Trophoblast cell (in vitro differentiated cells and primary cell): ENCODE results near the gene PITRM1.

ENCODE experiments used
- DNase-seq, 2 donors: peaks; one replicate each; pipeline ENCODE4 v3.0.0-alpha.2; 2016
- H2AFZ ChIP-seq: 2 replicates; pipeline ENCODE4 v1.6.1; 2013; ENCODE audit warnings: low read length, moderate library complexity, mild to moderate bottlenecking; ENCODE audit not compliant: insufficient read depth, poor library complexity
- H2AK5ac ChIP-seq: 2 replicates; pipeline ENCODE4 v1.6.1; 2013; ENCODE audit warnings: mild to moderate bottlenecking, low read length
- H2BK120ac ChIP-seq: 2 replicates; pipeline ENCODE4 v1.6.1; 2013; ENCODE audit warnings: low read length, mild to moderate bottlenecking, moderate library complexity; ENCODE audit not compliant: insufficient read depth, poor library complexity
- H2BK12ac ChIP-seq: 2 replicates; pipeline ENCODE4 v1.6.1; 2013; ENCODE audit warnings: mild to moderate bottlenecking, low read length, moderate library complexity
- H2BK5ac ChIP-seq: 2 replicates; pipeline ENCODE4 v1.6.1; 2013; ENCODE audit warnings: low read length, low read depth, moderate library complexity, mild to moderate bottlenecking; ENCODE audit not compliant: poor library complexity
- H3K14ac ChIP-seq: 2 replicates; pipeline ENCODE4 v1.6.1; 2013; ENCODE audit warnings: mild to moderate bottlenecking, low read length
- H3K18ac ChIP-seq: 2 replicates; pipeline ENCODE4 v1.6.1; 2013; ENCODE audit warnings: mild to moderate bottlenecking, low read length
- H3K23ac ChIP-seq: 2 replicates; pipeline ENCODE4 v1.6.1; 2013; ENCODE audit warnings: low read length
- H3K27ac ChIP-seq: 2 replicates; pipeline ENCODE4 v1.5.1; 2013; ENCODE audit warnings: low read depth, mild to moderate bottlenecking, inconsistent platforms, low read length, moderate library complexity
- H3K27me3 ChIP-seq: 2 replicates; pipeline ENCODE4 v1.6.1; 2013; ENCODE audit warnings: inconsistent platforms, mild to moderate bottlenecking, low read length, moderate library complexity; ENCODE audit not compliant: insufficient read depth
- H3K36me3 ChIP-seq, 2 experiments: 1 replicate in 1 of 2; 2 replicates in 1 of 2; pipeline ENCODE4 v1.6.1; 2013; ENCODE audit warnings: low read length in 2 of 2, mild to moderate bottlenecking in 2 of 2, moderate library complexity in 1 of 2; ENCODE audit not compliant: insufficient read depth in 2 of 2, control insufficient read depth in 1 of 2
- H3K4ac ChIP-seq: 2 replicates; pipeline ENCODE4 v1.6.1; 2013; ENCODE audit warnings: low read depth, mild to moderate bottlenecking, low read length, moderate library complexity
- H3K4me1 ChIP-seq, 2 experiments: 1 replicate in 1 of 2; 2 replicates in 1 of 2; pipeline ENCODE4 v1.6.1; 2013; ENCODE audit warnings: low read length in 2 of 2, mild to moderate bottlenecking in 2 of 2, moderate library complexity in 1 of 2; ENCODE audit not compliant: insufficient read depth in 2 of 2, control insufficient read depth in 1 of 2
- H3K4me2 ChIP-seq: 2 replicates; pipeline ENCODE4 v1.6.1; 2013; ENCODE audit warnings: inconsistent platforms, mild to moderate bottlenecking, low read length, moderate library complexity
- H3K4me3 ChIP-seq: 2 replicates; pipeline ENCODE4 v1.5.1; 2013; ENCODE audit warnings: mild to moderate bottlenecking, low read depth, low read length, inconsistent platforms
- H3K79me1 ChIP-seq: one replicate; pipeline ENCODE4 v1.6.1; 2013; ENCODE audit warnings: low read length
- H3K79me2 ChIP-seq: 2 replicates; pipeline ENCODE4 v1.6.1; 2013; ENCODE audit warnings: low read length, mild to moderate bottlenecking; ENCODE audit not compliant: control insufficient read depth, insufficient read depth, poor library complexity
- H3K9ac ChIP-seq: 2 replicates; pipeline ENCODE4 v1.6.1; 2013; ENCODE audit warnings: mild to moderate bottlenecking, low read length
- H3K9me3 ChIP-seq: 2 replicates; pipeline ENCODE4 v1.6.1; 2013; ENCODE audit warnings: low read depth, mild to moderate bottlenecking, control low read depth, inconsistent platforms, low read length; ENCODE audit not compliant: insufficient read depth
- H4K12ac ChIP-seq: 2 replicates; pipeline ENCODE4 v1.6.1; 2013; ENCODE audit warnings: low read depth, mild to moderate bottlenecking, low read length, moderate library complexity
- H4K8ac ChIP-seq: 2 replicates; pipeline ENCODE4 v1.6.1; 2013; ENCODE audit warnings: low read depth, mild to moderate bottlenecking, low read length, moderate library complexity
- H4K91ac ChIP-seq: one replicate; pipeline ENCODE4 v1.6.1; 2013; ENCODE audit warnings: low read depth, mild to moderate bottlenecking, low read length, moderate library complexity
- WGBS: extraction: QIAGEN DNeasy Blood & Tissue Kit; methylation state at CpG from one replicate; pipeline ENCODE4 v1.1.7; 2013; ENCODE audit warnings: missing lambda C conversion rate; ENCODE audit not compliant: insufficient read length, insufficient coverage; ENCODE audit errors: extremely low coverage; 5-methylcytosine and 5-hydroxymethylcytosine counted together

The PITRM1 gene

DNA sequence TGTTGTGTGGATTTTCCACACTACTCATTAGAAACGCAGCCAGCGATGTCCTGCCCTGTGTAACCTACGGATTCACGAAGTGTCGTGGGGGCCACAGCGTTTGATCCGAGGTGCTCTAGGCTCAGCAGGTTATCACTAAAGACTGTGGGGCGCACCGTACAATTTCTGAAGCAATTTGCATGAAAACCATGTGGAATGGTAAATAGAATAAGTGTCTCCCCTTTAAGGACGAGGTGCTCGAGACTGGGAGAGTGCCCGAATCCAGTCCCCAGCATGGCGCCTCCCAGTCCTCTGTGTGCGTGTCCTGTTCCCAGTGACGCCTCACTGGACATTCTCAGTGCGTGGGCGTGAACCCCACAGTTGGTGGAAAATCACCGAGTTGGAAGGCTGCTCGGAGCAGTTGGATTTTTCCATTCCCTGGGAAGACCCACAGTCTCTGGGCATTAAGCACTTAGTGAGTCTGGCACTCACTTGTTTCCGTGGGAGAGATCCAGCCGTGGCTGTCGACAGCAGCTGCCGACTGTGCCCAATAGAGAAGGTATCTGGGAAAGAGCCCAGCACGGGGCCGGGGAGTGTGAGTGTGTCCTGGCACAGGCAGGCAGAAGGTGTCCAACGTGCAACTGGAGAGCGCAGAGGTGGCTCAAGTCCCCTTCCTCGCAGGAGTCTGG lies 68.2 kb downstream of the PITRM1 start:
- no peak overlapping the region for H3K23ac ChIP-seq
- no peak overlapping the region for H4K8ac ChIP-seq
- H3K4me2 ChIP-seq, result no peak overlapping the region
- peak overlapping the region; percentile 37 for H3K4me3 ChIP-seq
- no peak overlapping the region for H3K9ac ChIP-seq
- H2BK120ac ChIP-seq, result no peak overlapping the region
- H3K79me2 ChIP-seq, result peaks cover 3% of the 10 kb centered on the region
- no peak overlapping the region for H3K4ac ChIP-seq
- H4K12ac ChIP-seq, result no peak overlapping the region
- no peak overlapping the region for H2BK5ac ChIP-seq
- H2AFZ ChIP-seq, result no peak overlapping the region
- H3K4me1 ChIP-seq, result no peaks in the 10 kb centered on the region
- H3K27me3 ChIP-seq, result no peaks in the 10 kb centered on the region
- peaks cover 4% of the 10 kb centered on the region for H3K9me3 ChIP-seq
- H3K18ac ChIP-seq, result no peak overlapping the region
- no peak overlapping the region for H2AK5ac ChIP-seq
- peaks cover 77 to 81% of the 10 kb centered on the region in 2 experiments for H3K36me3 ChIP-seq
- no peak for DNase-seq
- H3K79me1 ChIP-seq, result no peaks in the 10 kb centered on the region
- no CpG with 5 or more reads among the region's 28 CpGs for WGBS
- H3K27ac ChIP-seq, result no peak overlapping the region
- no peak overlapping the region for H3K14ac ChIP-seq
- H4K91ac ChIP-seq, result no peak overlapping the region
- no peak overlapping the region for H2BK12ac ChIP-seq

DNA sequence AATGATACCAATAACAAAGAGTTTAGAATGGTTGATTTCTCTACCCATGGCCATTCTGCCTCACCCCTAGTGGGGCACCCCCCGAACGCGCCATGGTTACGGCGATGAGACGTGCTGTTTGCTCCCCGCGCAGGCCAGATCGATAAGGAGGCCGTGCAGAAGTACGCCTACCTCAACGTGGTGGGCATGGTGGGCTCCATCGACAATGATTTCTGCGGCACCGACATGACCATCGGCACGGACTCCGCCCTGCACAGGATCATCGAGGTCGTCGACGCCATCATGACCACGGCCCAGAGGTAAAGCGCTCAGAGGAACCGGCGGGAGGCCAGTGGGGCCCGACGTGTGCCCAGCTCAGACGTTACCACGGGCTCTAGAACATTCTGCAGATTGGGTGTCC lies 68.9 kb downstream of the PITRM1 start:
- H3K79me2 ChIP-seq, result peaks cover 3% of the 10 kb centered on the region
- H2BK120ac ChIP-seq, result no peak overlapping the region
- H3K23ac ChIP-seq, result no peak overlapping the region
- H3K36me3 ChIP-seq, result peaks cover 72 to 81% of the 10 kb centered on the region in 2 experiments
- H2AFZ ChIP-seq, result no peak overlapping the region
- no peak overlapping the region for H2BK5ac ChIP-seq
- H3K4ac ChIP-seq, result no peak overlapping the region
- no CpG with 5 or more reads among the region's 30 CpGs for WGBS
- no peak overlapping the region for H4K12ac ChIP-seq
- H3K4me1 ChIP-seq, result peaks cover 0 to 3% of the 10 kb centered on the region in 2 experiments
- H3K27me3 ChIP-seq, result no peaks in the 10 kb centered on the region
- no peak overlapping the region for H3K9ac ChIP-seq
- H3K4me2 ChIP-seq, result no peak overlapping the region
- no peak overlapping the region for H4K91ac ChIP-seq
- no peak overlapping the region for H3K4me3 ChIP-seq
- H3K27ac ChIP-seq, result no peak overlapping the region
- no peak overlapping the region for H3K14ac ChIP-seq
- H3K18ac ChIP-seq, result no peak overlapping the region
- H2AK5ac ChIP-seq, result no peak overlapping the region
- H4K8ac ChIP-seq, result no peak overlapping the region
- no peak for DNase-seq
- H2BK12ac ChIP-seq, result no peak overlapping the region
- peaks cover 4% of the 10 kb centered on the region for H3K9me3 ChIP-seq
- H3K79me1 ChIP-seq, result no peaks in the 10 kb centered on the region

DNA sequence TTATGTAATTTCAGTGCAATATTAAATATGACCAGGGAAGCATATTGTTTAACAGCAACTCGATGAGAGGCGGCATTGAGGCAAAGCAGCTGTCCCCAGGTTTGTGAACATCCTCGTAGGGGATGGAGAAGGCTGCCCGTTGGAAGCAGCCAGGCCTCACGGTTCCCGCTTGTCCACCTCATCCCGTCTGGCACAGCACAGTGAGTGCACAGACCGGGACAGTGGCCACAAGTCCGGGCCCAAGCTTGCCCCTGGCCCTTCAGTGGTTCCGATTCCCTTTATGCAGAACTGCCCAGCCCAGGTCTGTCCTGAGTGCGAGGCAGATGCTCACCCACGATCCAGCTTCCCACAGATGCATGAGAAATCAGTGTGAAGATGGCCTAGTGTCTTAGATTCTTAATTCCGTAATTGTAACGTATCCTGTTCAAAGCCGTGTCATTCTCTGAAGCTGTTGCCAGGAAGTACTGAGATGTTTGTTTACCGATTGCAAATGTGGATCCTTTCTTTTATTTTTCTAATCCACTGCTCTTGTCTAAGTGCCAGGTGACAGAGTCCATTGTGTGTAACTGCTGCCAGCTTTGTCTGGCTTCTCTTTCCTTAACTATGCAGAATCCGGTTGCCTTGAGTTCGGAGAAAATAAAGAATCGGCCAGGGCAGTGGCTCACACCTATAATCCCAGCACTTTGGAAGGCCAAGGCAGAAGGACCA lies 69.7 kb downstream of the PITRM1 start:
- Histone ChIP-seq H2AFZ (no peak overlapping the region), H2BK5ac (no peak overlapping the region), H3K36me3 (peaks cover 67 to 76% of the 10 kb centered on the region in 2 experiments), H3K4ac (no peak overlapping the region), H3K4me3 (no peak overlapping the region), H2BK12ac (no peak overlapping the region), H3K9ac (no peak overlapping the region), H2BK120ac (no peak overlapping the region), H3K79me2 (peaks cover 3% of the 10 kb centered on the region), H3K14ac (no peak overlapping the region), H3K18ac (peak overlapping the region; percentile 50), H4K12ac (no peak overlapping the region), H4K8ac (no peak overlapping the region), H3K27ac (no peak overlapping the region), H3K4me2 (no peak overlapping the region), H4K91ac (no peak overlapping the region), H3K9me3 (peaks cover 4% of the 10 kb centered on the region), H2AK5ac (no peak overlapping the region), H3K27me3 (no peaks in the 10 kb centered on the region), H3K23ac (peak overlapping the region; percentile 78), H3K79me1 (no peaks in the 10 kb centered on the region), H3K4me1 (peaks cover 0 to 3% of the 10 kb centered on the region in 2 experiments)
- DNase-seq, result no peak
- WGBS, result no CpG with 5 or more reads among the region's 19 CpGs

DNA sequence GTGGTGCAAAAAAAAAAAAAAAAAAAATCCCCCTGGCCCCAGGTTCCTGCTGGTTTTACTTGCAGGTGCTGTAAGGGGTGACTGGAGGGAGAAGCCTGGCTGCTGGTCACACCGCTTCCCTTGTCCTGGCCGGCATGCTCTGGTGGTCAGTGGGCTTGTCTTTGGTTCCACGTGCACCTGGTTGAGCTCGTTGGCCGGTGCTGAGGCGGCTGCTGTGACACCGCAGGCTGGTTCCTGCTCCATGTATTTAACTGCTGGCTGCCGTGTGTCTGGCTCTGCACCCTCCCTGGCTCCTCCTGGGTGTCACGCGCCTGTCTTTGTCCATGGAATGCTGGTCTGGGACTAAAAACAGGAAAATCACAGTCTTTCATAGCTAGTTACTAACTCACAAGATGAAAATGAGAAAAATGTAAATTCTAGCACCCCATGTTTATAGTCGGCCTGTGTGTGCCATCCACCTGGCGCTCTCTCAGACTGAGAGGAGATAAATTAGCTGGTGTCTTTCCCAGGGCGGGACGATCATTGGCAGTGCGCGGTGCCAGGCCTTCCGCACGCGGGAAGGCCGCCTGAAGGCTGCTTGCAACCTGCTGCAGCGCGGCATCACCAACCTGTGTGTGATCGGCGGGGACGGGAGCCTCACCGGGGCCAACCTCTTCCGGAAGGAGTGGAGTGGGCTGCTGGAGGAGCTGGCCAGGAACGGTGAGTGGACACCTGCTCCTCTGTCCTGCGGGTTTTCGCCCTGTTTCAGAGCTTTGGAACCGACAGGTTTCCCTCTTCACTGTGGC lies 71.5 kb downstream of the PITRM1 start:
- peaks cover 6 to 13% of the 10 kb centered on the region in 2 experiments for H3K4me1 ChIP-seq
- no peak overlapping the region for H2BK120ac ChIP-seq
- peak overlapping the region; percentile 27 for H4K12ac ChIP-seq
- no peak overlapping the region for H3K4me3 ChIP-seq
- peaks cover 11% of the 10 kb centered on the region for H3K79me2 ChIP-seq
- H4K91ac ChIP-seq, result no peak overlapping the region
- H3K9ac ChIP-seq, result no peak overlapping the region
- H2BK12ac ChIP-seq, result no peak overlapping the region
- H2AFZ ChIP-seq, result no peak overlapping the region
- no CpG with 5 or more reads among the region's 31 CpGs for WGBS
- H3K36me3 ChIP-seq, result peaks cover 57 to 67% of the 10 kb centered on the region in 2 experiments
- DNase-seq, result no peak
- peak overlapping the region; percentile 49 for H3K18ac ChIP-seq
- no peak overlapping the region for H3K4me2 ChIP-seq
- H4K8ac ChIP-seq, result no peak overlapping the region
- no peak overlapping the region for H3K4ac ChIP-seq
- peaks cover 7% of the 10 kb centered on the region for H3K79me1 ChIP-seq
- no peak overlapping the region for H3K23ac ChIP-seq
- H2AK5ac ChIP-seq, result no peak overlapping the region
- H2BK5ac ChIP-seq, result no peak overlapping the region
- no peak overlapping the region for H3K27ac ChIP-seq
- H3K27me3 ChIP-seq, result no peaks in the 10 kb centered on the region
- no peak overlapping the region for H3K14ac ChIP-seq
- H3K9me3 ChIP-seq, result peaks cover 4% of the 10 kb centered on the region
